A549 treated with ZK216348 at 1 μM for 4 hours (cell line): Measurements from ENCODE around the gene AK1. TPM values are rescaled to one million over a fixed set of nuclear protein-coding genes. Genes with fewer than 3 reads are reported as not detected.

Experiments used
- total RNA-seq: library from RNA; stranded (reverse); fragments of 200-300 nt; extraction: Qiagen RNA extraction; gene quantifications from 5 replicates; pipeline ENCODE4 v1.2.3, GENCODE V29; 2022; ENCODE audit warnings: low read depth

Gene AK1
- total RNA-seq, result 37.7 to 85.9 TPM (median 77.5 TPM) in 5 replicates

GRCh38 chr9:127877566-127877998, at the start of gene AK1:
Gene AK1 (minus strand): TSS chr9:127877675. CDS start chr9:127874617, 3,058 bp downstream.

GRCh38 chr9:127916720-127917581, 39.5 kb upstream of the AK1 start, which contains the start of gene ST6GALNAC4:
Gene ST6GALNAC4 (minus strand): TSS chr9:127917041. CDS start chr9:127916419, 622 bp downstream.

GRCh38 chr9:127899128-127899943, 21.9 kb upstream of the AK1 start, which contains the start of gene ST6GALNAC6:
Gene ST6GALNAC6 (minus strand): TSS chr9:127899603. CDS start chr9:127897981, 1,622 bp downstream.

GRCh38 chr9:127854184-127854806, 23.2 kb downstream of the AK1 start, which contains the start of gene ENG:
Gene ENG (minus strand): TSS chr9:127854658. CDS start chr9:127854355, 303 bp downstream.

Other genes with a start within 250 kb of the AK1 start
- gene CFAP157, start 170.7 kb downstream of the AK1 start, total RNA-seq, result 0.09 TPM in 1 of 5 replicates, not detected in the others
- gene PTRH1, start 162.0 kb downstream of the AK1 start, total RNA-seq, result 9.0 to 23.4 TPM (median 17.6 TPM) in 5 replicates
- gene TTC16, start 161.6 kb downstream of the AK1 start, total RNA-seq, result 0.05 TPM in 1 of 5 replicates, not detected in the others
- gene TOR2A, start 142.4 kb downstream of the AK1 start, total RNA-seq, result 7.4 to 16.0 TPM (median 14.9 TPM) in 5 replicates
- 0.12 to 0.40 TPM (median 0.15 TPM) in 3 of 5 replicates, not detected in the others for gene SH2D3C, start 99.0 kb downstream of the AK1 start, total RNA-seq
- gene CDK9, start 91.6 kb downstream of the AK1 start, total RNA-seq, result 40.0 to 51.7 TPM (median 44.6 TPM) in 5 replicates
- 39.9 to 58.3 TPM (median 48.9 TPM) in 5 replicates for gene FPGS, start 74.8 kb downstream of the AK1 start, total RNA-seq
- 0.09 to 0.16 TPM (median 0.11 TPM) in 5 replicates for gene ENG, start 23.0 kb downstream of the AK1 start, total RNA-seq
- 19.1 to 27.6 TPM (median 21.0 TPM) in 5 replicates for gene ST6GALNAC6, start 21.9 kb upstream of the AK1 start, total RNA-seq
- 9.1 to 22.7 TPM (median 18.4 TPM) in 5 replicates for gene ST6GALNAC4, start 39.4 kb upstream of the AK1 start, total RNA-seq
- 0.75 to 2.7 TPM (median 2.0 TPM) in 5 replicates for gene PIP5KL1, start 53.1 kb upstream of the AK1 start, total RNA-seq
- gene DPM2, start 60.2 kb upstream of the AK1 start, total RNA-seq, result 34.0 to 47.1 TPM (median 44.5 TPM) in 5 replicates
- gene EEIG1, start 103.3 kb upstream of the AK1 start, total RNA-seq, result 39.5 to 62.3 TPM (median 58.8 TPM) in 5 replicates
- 5.5 to 7.4 TPM (median 7.0 TPM) in 5 replicates for gene NAIF1, start 189.6 kb upstream of the AK1 start, total RNA-seq
- gene SLC25A25, start 190.6 kb upstream of the AK1 start, total RNA-seq, result 7.5 to 8.6 TPM (median 8.2 TPM) in 5 replicates